Measurements from ENCODE around the gene TMPRSS13. TPM values are rescaled to one million over a fixed set of nuclear protein-coding genes. Genes with fewer than 3 reads are reported as not detected.

Gene TMPRSS13
- total RNA-seq, 1 donor from 2014 or later = not detected

DNA sequence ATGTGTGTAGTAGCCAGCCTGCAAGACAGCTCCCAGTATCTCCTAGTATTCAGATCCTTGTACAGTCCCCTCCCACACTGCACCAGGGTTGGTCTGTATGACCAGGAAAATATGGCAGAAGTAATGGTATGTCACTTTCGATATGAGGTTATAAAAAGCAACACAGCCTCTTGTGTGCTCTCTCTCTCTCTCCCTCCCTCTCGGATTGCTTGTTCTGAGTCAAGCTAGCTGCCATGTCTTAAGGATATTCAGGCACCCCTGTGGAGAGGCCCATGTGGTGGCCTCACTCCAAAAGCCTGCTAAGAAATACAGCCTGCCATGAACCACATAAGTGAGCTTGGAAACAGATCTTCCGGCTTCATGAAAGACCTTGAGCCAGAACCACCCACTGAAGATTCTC is 78.1 kb downstream of the TMPRSS13 start:
- peaks cover 24% of the 10 kb centered on the region for H3K27me3 Mint-ChIP-seq (ENCODE audit: unreplicated experiment)
- H3K4me3 Mint-ChIP-seq (ENCODE audit: unreplicated experiment) = no peak overlapping the region
- peaks cover 8% of the 10 kb centered on the region for H3K9me3 Mint-ChIP-seq (ENCODE audit: unreplicated experiment)
- TF ChIP-seq, protein P1, sequence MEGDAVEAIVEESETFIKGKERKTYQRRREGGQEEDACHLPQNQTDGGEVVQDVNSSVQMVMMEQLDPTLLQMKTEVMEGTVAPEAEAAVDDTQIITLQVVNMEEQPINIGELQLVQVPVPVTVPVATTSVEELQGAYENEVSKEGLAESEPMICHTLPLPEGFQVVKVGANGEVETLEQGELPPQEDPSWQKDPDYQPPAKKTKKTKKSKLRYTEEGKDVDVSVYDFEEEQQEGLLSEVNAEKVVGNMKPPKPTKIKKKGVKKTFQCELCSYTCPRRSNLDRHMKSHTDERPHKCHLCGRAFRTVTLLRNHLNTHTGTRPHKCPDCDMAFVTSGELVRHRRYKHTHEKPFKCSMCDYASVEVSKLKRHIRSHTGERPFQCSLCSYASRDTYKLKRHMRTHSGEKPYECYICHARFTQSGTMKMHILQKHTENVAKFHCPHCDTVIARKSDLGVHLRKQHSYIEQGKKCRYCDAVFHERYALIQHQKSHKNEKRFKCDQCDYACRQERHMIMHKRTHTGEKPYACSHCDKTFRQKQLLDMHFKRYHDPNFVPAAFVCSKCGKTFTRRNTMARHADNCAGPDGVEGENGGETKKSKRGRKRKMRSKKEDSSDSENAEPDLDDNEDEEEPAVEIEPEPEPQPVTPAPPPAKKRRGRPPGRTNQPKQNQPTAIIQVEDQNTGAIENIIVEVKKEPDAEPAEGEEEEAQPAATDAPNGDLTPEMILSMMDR (IDR thresholded peaks at IDR 0.05) = no peak
- DNase-seq (ENCODE audit: extremely low spot score, unreplicated experiment) = no peak
- no peaks in the 10 kb centered on the region for H3K4me1 Mint-ChIP-seq (ENCODE audit: unreplicated experiment)
- no peak overlapping the region for H3K27ac Mint-ChIP-seq (ENCODE audit: unreplicated experiment)
- H3K36me3 Mint-ChIP-seq (ENCODE audit: unreplicated experiment) = no peaks in the 10 kb centered on the region

Other genes starting within 250 kb of the TMPRSS13 start
- gene DSCAML1, start 132.2 kb downstream of the TMPRSS13 start, total RNA-seq = not detected in 2 replicates
- gene FXYD2, start 104.7 kb downstream of the TMPRSS13 start, total RNA-seq = 0.91 TPM in 1 of 2 replicates, not detected in the other
- gene FXYD6, start 52.7 kb downstream of the TMPRSS13 start, total RNA-seq = 0.99 and 1.7 TPM in 2 replicates
- gene IL10RA, start 57.0 kb upstream of the TMPRSS13 start, total RNA-seq = not detected in 2 replicates
- gene TMPRSS4, start 147.7 kb upstream of the TMPRSS13 start, total RNA-seq = not detected in 2 replicates
- not detected in 2 replicates for gene SMIM35, start 157.6 kb upstream of the TMPRSS13 start, total RNA-seq
- 0.08 TPM in 1 of 2 replicates, not detected in the other for gene SCN4B, start 223.4 kb upstream of the TMPRSS13 start, total RNA-seq
- not detected in 2 replicates for gene SCN2B, start 247.2 kb upstream of the TMPRSS13 start, total RNA-seq

All from osteocyte (in vitro differentiated cells).